Effector memory CD4-positive, alpha-beta T cell (primary cell): Measurements from ENCODE around the gene PTMS.

Experiments
- DNase-seq, 3 donors: peaks; one replicate each; pipeline ENCODE4 v3.0.0-alpha.2; 2020
- H3K27ac ChIP-seq: 2 replicates; pipeline ENCODE4 v1.7.0; 2013; ENCODE audit warnings: mild to moderate bottlenecking, low read length, moderate library complexity; ENCODE audit not compliant: insufficient read depth, poor library complexity, severe bottlenecking
- H3K27me3 ChIP-seq: replicated peaks from 2 replicates; pipeline ENCODE4 v1.7.0; 2013; ENCODE audit warnings: mild to moderate bottlenecking, low read length; ENCODE audit not compliant: insufficient read depth, control insufficient read depth, poor library complexity, severe bottlenecking
- H3K36me3 ChIP-seq: 2 replicates; pipeline ENCODE4 v1.7.0; 2013; ENCODE audit warnings: mild to moderate bottlenecking, low read length, moderate library complexity; ENCODE audit not compliant: control insufficient read depth, insufficient read depth
- H3K4me1 ChIP-seq: 2 replicates; pipeline ENCODE4 v1.7.0; 2013; ENCODE audit warnings: low read length, mild to moderate bottlenecking; ENCODE audit not compliant: control insufficient read depth, insufficient read depth, poor library complexity, severe bottlenecking
- H3K4me3 ChIP-seq: 2 replicates; pipeline ENCODE4 v1.7.0; 2013; ENCODE audit warnings: low read length, low read depth, mild to moderate bottlenecking; ENCODE audit not compliant: insufficient read depth, poor library complexity, severe bottlenecking
- H3K9me3 ChIP-seq: 2 replicates; pipeline ENCODE4 v1.7.0; 2013; ENCODE audit warnings: mild to moderate bottlenecking, low read length, moderate library complexity; ENCODE audit not compliant: control insufficient read depth

PTMS gene

GRCh38 chr12:6787309-6787708 lies 21.1 kb downstream of the PTMS start:
- no peak for DNase-seq
- H3K4me1 ChIP-seq, result peaks cover 46% of the 10 kb centered on the region
- no peaks in the 10 kb centered on the region for H3K27me3 ChIP-seq
- H3K27ac ChIP-seq, result peak overlapping the region; percentile 63
- no peak overlapping the region for H3K4me3 ChIP-seq
- H3K36me3 ChIP-seq, result no peaks in the 10 kb centered on the region
- no peaks in the 10 kb centered on the region for H3K9me3 ChIP-seq

- DNase-seq, result peak; percentile 29 to 56 (median 52)
- Histone ChIP-seq H3K9me3 (no peaks in the 10 kb centered on the region), H3K4me3 (peak within 1 kb of the TSS; percentile 73), H3K36me3 (no peaks in the 10 kb centered on the region), H3K27me3 (no peaks in the 10 kb centered on the region), H3K27ac (peak within 1 kb of the TSS; percentile 80), H3K4me1 (peaks cover 54% of the 10 kb centered on the region)
Observed at GRCh38 chr12:6788972-6789924, 23.1 kb downstream of the PTMS start, which contains the start of gene CD4. CD4 (plus strand) TSS chr12:6789528; CDS start chr12:6800139, 10,611 bp downstream.

GRCh38 chr12:6790496-6791150 lies 24.5 kb downstream of the PTMS start:
- no peaks in the 10 kb centered on the region for H3K9me3 ChIP-seq
- peaks cover 47% of the 10 kb centered on the region for H3K4me1 ChIP-seq
- peak overlapping the region; percentile 73 for H3K4me3 ChIP-seq
- H3K27ac ChIP-seq, result peak overlapping the region; percentile 80
- H3K27me3 ChIP-seq, result no peaks in the 10 kb centered on the region
- peaks cover 9% of the 10 kb centered on the region for H3K36me3 ChIP-seq
- DNase-seq, result peak in 2 of 3 donors; percentile 29 to 42

- DNase-seq, result peak in 1 of 3 donors; percentile 21
- peaks cover 33% of the 10 kb centered on the region for H3K4me1 ChIP-seq
- peaks cover 22% of the 10 kb centered on the region for H3K36me3 ChIP-seq
- H3K4me3 ChIP-seq, result peak overlapping the region; percentile 73
- peak overlapping the region; percentile 80 for H3K27ac ChIP-seq
- H3K9me3 ChIP-seq, result no peaks in the 10 kb centered on the region
- H3K27me3 ChIP-seq, result no peaks in the 10 kb centered on the region
Observed at GRCh38 chr12:6791931-6792520, 25.9 kb downstream of the PTMS start.

- H3K27me3 ChIP-seq, result no peaks in the 10 kb centered on the region
- H3K9me3 ChIP-seq, result no peaks in the 10 kb centered on the region
- H3K4me1 ChIP-seq, result peaks cover 27% of the 10 kb centered on the region
- H3K4me3 ChIP-seq, result peak overlapping the region; percentile 73
- peak in 1 of 3 donors; percentile 39 for DNase-seq
- H3K36me3 ChIP-seq, result peaks cover 28% of the 10 kb centered on the region
- H3K27ac ChIP-seq, result peak overlapping the region; percentile 80
Observed at GRCh38 chr12:6792522-6793201, 26.5 kb downstream of the PTMS start.

- Histone ChIP-seq H3K27me3 (no peaks in the 10 kb centered on the region), H3K36me3 (peaks cover 46% of the 10 kb centered on the region), H3K4me3 (no peak overlapping the region), H3K4me1 (peaks cover 14% of the 10 kb centered on the region), H3K27ac (no peak overlapping the region), H3K9me3 (no peaks in the 10 kb centered on the region)
- DNase-seq, result no peak
Observed at GRCh38 chr12:6795088-6795487, 28.9 kb downstream of the PTMS start.

- Histone ChIP-seq H3K4me1 (peaks cover 14% of the 10 kb centered on the region), H3K4me3 (no peak overlapping the region), H3K27me3 (no peaks in the 10 kb centered on the region), H3K27ac (no peak overlapping the region), H3K9me3 (no peaks in the 10 kb centered on the region), H3K36me3 (peaks cover 52% of the 10 kb centered on the region)
- no peak for DNase-seq
Observed at GRCh38 chr12:6796576-6796975, 30.4 kb downstream of the PTMS start.

GRCh38 chr12:6799147-6799546 lies 33.0 kb downstream of the PTMS start:
- Histone ChIP-seq H3K27me3 (no peaks in the 10 kb centered on the region), H3K4me3 (no peak overlapping the region), H3K4me1 (no peaks in the 10 kb centered on the region), H3K27ac (no peak overlapping the region), H3K9me3 (no peaks in the 10 kb centered on the region), H3K36me3 (peaks cover 66% of the 10 kb centered on the region)
- no peak for DNase-seq

- no peaks in the 10 kb centered on the region for H3K9me3 ChIP-seq
- H3K27ac ChIP-seq, result no peak overlapping the region
- DNase-seq, result no peak
- H3K36me3 ChIP-seq, result peaks cover 33% of the 10 kb centered on the region
- no peak overlapping the region for H3K4me3 ChIP-seq
- H3K4me1 ChIP-seq, result no peaks in the 10 kb centered on the region
- H3K27me3 ChIP-seq, result no peaks in the 10 kb centered on the region
Observed at GRCh38 chr12:6807170-6807569, 41.0 kb downstream of the PTMS start.
